Naive thymus-derived CD4-positive, alpha-beta T cell (primary cell): Measurements from ENCODE around the gene NEDD9. TPM values are rescaled to one million over a fixed set of nuclear protein-coding genes. Genes with fewer than 3 reads are reported as not detected.

Experiments
- ATAC-seq: fragments of 150-1000 bp; cut with Tn5 transposase; 2 replicates; pipeline ENCODE4 v1.10.0; 2021; ENCODE audit warnings: mild to moderate bottlenecking, moderate library complexity
- CTCF ChIA-PET: fragments of 350-600 bp; sonication (Branson Sonifier 250); formaldehyde crosslinking; loops from one replicate; lab custom pipeline; 2021; ENCODE audit warnings: antibody characterized with exemption; lab: Charles Lee
- POLR2A ChIA-PET: fragments of 350-600 bp; sonication (Branson Sonifier 250); formaldehyde crosslinking; loops from one replicate; lab custom pipeline; 2021; ENCODE audit warnings: antibody characterized with exemption, inconsistent platforms; lab: Charles Lee
- DNase-seq, 9 donors: peaks; one replicate each; pipeline versions ENCODE4 v3.0.0 to v3.0.0-alpha.2; 2020 to 2022; ENCODE audit warnings: mixed read lengths in 1 of 9
- H3K27ac ChIP-seq: one replicate; pipeline ENCODE4 v1.7.0; 2013; ENCODE audit warnings: mild to moderate bottlenecking, low read depth, low read length, moderate library complexity
- H3K27me3 ChIP-seq, 2 donors: one replicate each; pipeline ENCODE4 v1.7.0; 2013; ENCODE audit warnings: low read length in 2 of 2, mild to moderate bottlenecking in 2 of 2, moderate library complexity in 2 of 2; ENCODE audit not compliant: control insufficient read depth in 2 of 2, insufficient read depth in 2 of 2
- H3K36me3 ChIP-seq, 3 experiments: 1 replicate in 2 of 3; 2 replicates in 1 of 3; pipeline ENCODE4 v1.7.0; 2013; ENCODE audit warnings: low read length in 3 of 3, mild to moderate bottlenecking in 3 of 3, moderate library complexity in 1 of 3; ENCODE audit not compliant: insufficient read depth in 3 of 3, control insufficient read depth in 2 of 3
- H3K4me1 ChIP-seq, 2 donors: one replicate each; pipeline ENCODE4 v1.7.0; 2013; ENCODE audit warnings: low read length in 2 of 2, mild to moderate bottlenecking in 2 of 2, moderate library complexity in 1 of 2; ENCODE audit not compliant: control insufficient read depth in 2 of 2, insufficient read depth in 2 of 2
- H3K4me3 ChIP-seq: 2 replicates; pipeline ENCODE4 v1.7.0; 2013; ENCODE audit warnings: mild to moderate bottlenecking, low read length
- H3K9me3 ChIP-seq, 3 experiments: 1 replicate in 2 of 3; 2 replicates in 1 of 3; pipeline ENCODE4 v1.7.0; 2013; ENCODE audit warnings: low read length in 3 of 3; ENCODE audit not compliant: control insufficient read depth in 2 of 3
- H3K27ac Mint-ChIP-seq, 9 donors: one replicate each; pipeline ENCODE4 v1.8.0; 2020 to 2022; ENCODE audit warnings: mixed read lengths in 9 of 9, mild to moderate bottlenecking in 8 of 9, moderate library complexity in 5 of 9, inconsistent platforms in 2 of 9
- H3K27me3 Mint-ChIP-seq, 5 donors: one replicate each; pipeline ENCODE4 v1.8.0; 2021 to 2022; ENCODE audit warnings: mixed read lengths in 5 of 5, mild to moderate bottlenecking in 1 of 5
- H3K36me3 Mint-ChIP-seq, 5 donors: one replicate each; pipeline ENCODE4 v1.8.0; 2020 to 2022; ENCODE audit warnings: mixed read lengths in 5 of 5, mild to moderate bottlenecking in 3 of 5, inconsistent platforms in 1 of 5
- H3K4me1 Mint-ChIP-seq, 7 donors: one replicate each; pipeline ENCODE4 v1.8.0; 2020 to 2022; ENCODE audit warnings: mixed read lengths in 7 of 7, mild to moderate bottlenecking in 3 of 7, inconsistent platforms in 1 of 7
- H3K4me3 Mint-ChIP-seq, 10 donors: one replicate each; pipeline ENCODE4 v1.8.0; 2020 to 2022; ENCODE audit warnings: mild to moderate bottlenecking in 10 of 10, mixed read lengths in 10 of 10, moderate library complexity in 6 of 10, inconsistent platforms in 2 of 10
- H3K9me3 Mint-ChIP-seq, 11 donors: one replicate each; pipeline ENCODE4 v1.8.0; 2020 to 2022; ENCODE audit warnings: mixed read lengths in 11 of 11, mild to moderate bottlenecking in 4 of 11, inconsistent platforms in 1 of 11, moderate library complexity in 1 of 11
- intact Hi-C, 2 donors: fragments of 100-400 bp; cut with micrococcal nuclease; formaldehyde crosslinking; loops; one replicate each; pipeline ENCODE4 v1.15.1; 2023
- polyA plus RNA-seq, 2 donors: library from polyadenylated mRNA; unstranded; fragments of 300-500 nt; fragmentation: Illumina TruSeq; gene quantifications; one replicate each; pipeline ENCODE4 v1.2.3, GENCODE V29; 2021
- total RNA-seq, 6 experiments: library from RNA in 5 of 6; stranded (reverse) in 5 of 6; gene quantifications; 1 replicate in 5 of 6; 2 replicates in 1 of 6; pipeline ENCODE4 v1.2.3 and lab custom pipeline; 2021 to 2026

The NEDD9 gene
- total and polyA plus RNA-seq, 7 experiments from 2014 or later: 14.2 to 62.9 (median 35.4) TPM

DNA sequence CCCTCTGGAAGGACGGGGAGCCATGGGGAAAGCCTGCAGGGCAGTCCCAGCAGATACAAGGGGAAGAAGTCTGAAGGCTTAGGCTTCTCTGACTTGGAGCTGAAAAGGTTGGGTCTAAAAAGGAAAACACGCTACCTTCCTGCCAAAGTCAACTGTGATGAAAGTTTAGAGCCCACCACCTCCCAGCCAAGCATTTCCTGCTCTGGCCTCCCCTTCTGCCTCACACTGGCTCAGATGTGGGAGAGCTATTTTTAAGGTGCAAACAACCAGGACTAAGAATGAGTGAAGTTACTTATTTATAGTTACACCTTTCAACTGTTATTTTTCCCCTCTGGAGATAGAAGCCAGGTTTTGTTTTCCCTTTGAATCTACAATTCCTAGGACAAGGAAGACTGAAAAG is 21.2 kb downstream of the NEDD9 start:
- peaks cover 0 to 14% (median 0%) of the 10 kb centered on the region in 3 experiments for H3K36me3 ChIP-seq
- peaks cover 0 to 17% of the 10 kb centered on the region in 2 donors for H3K4me1 ChIP-seq
- ATAC-seq (no peak), DNase-seq (no peak)
- no peak overlapping the region for H3K4me3 ChIP-seq
- no peaks in the 10 kb centered on the region for H3K9me3 ChIP-seq
- Mint-ChIP-seq H3K4me3 (no peak overlapping the region), H3K4me1 (peaks cover 12 to 64% (median 29%) of the 10 kb centered on the region in 7 donors), H3K36me3 (peaks cover 17 to 69% (median 52%) of the 10 kb centered on the region in 5 donors), H3K27me3 (no peaks in the 10 kb centered on the region), H3K9me3 (no peaks in the 10 kb centered on the region), H3K27ac (peak overlapping the region in 5 of 9 donors; percentile 21 to 68 (median 30))
- H3K27ac ChIP-seq: no peak overlapping the region
- ChIA-PET POLR2A (no interaction called here), CTCF (no interaction called here)
- intact Hi-C loops: loop anchor here in 1 of 2 donors (2.0 kb wide), 1 partner anchor 22 kb away; the partner anchor contains the start of gene NEDD9
- no peaks in the 10 kb centered on the region for H3K27me3 ChIP-seq

DNA sequence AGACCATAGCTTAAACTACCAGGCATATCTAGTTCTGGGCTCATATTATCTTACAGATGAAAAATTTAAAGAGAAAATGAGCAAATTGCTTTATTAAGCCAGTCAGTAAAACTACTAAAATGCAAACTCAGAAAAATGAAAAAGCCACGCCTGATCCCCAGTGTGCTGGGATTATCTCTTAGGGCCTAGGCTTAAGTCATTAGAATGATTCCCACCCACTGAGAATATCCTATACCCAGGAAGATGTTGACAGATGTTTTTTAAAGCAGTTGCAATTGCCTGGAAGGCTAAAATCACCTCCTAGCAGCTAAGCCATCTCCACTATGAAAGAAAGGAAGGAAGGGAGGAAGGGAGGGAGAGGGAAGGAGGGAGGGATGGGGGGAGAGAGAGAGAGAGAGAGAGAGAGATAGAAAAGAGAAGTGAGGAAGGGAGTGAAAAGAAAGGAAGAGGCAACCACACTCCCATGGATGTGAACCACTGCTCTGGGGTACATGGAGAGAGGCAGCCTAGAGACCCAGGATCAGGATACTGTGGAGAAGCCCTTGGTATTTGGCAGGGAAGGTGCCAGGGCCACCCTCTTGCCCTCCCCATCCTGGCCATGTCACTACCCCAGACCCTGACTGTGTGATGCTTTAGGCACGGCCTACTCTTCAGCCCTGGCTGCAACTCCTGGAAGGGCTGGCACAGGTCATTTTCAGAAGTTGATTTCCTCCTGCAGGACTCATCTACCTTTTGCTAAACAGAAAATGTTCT is 21.9 kb downstream of the NEDD9 start:
- DNase-seq (no peak), ATAC-seq (no peak)
- H3K36me3 ChIP-seq: peaks cover 0 to 14% (median 0%) of the 10 kb centered on the region in 3 experiments
- ChIA-PET CTCF (no interaction called here), POLR2A (no interaction called here)
- no peaks in the 10 kb centered on the region for H3K27me3 ChIP-seq
- Mint-ChIP-seq H3K27me3 (no peaks in the 10 kb centered on the region), H3K4me1 (peaks cover 12 to 66% (median 29%) of the 10 kb centered on the region in 7 donors), H3K9me3 (no peaks in the 10 kb centered on the region), H3K36me3 (peaks cover 17 to 65% (median 52%) of the 10 kb centered on the region in 5 donors), H3K4me3 (no peak overlapping the region), H3K27ac (peak overlapping the region in 2 of 9 donors; percentile 32 to 84)
- H3K4me3 ChIP-seq: no peak overlapping the region
- H3K9me3 ChIP-seq: no peaks in the 10 kb centered on the region
- intact Hi-C loops: loop anchor here in 1 of 2 donors (2.0 kb wide), 1 partner anchor 22 kb away; the partner anchor contains the start of gene NEDD9
- no peak overlapping the region for H3K27ac ChIP-seq
- peaks cover 0 to 17% of the 10 kb centered on the region in 2 donors for H3K4me1 ChIP-seq

DNA sequence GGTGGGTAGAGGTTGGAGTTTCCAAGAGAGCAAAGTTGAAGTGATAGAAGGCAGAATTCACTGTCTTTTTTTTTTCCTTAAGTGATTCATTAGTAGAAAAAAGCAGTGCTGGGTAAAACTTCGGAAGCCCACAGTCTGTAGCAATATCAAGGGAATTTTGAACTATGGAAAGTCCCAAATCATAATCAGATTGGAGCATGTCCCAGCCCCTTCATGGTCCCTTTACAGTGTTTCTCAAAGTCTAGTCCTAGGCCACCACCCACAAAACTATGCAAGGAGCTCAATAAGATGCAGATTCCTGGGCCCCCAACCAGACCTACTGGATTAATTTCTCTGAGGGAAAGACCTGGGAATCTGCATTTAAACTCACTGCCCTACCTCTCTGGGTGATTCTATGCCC is 22.6 kb downstream of the NEDD9 start:
- CTCF ChIA-PET: no interaction called here
- peaks cover 11 to 64% (median 46%) of the 10 kb centered on the region in 5 donors for H3K36me3 Mint-ChIP-seq
- peaks cover 12 to 68% (median 29%) of the 10 kb centered on the region in 7 donors for H3K4me1 Mint-ChIP-seq

GRCh38 chr6:11209369-11209768 is 23.1 kb downstream of the NEDD9 start:
- peaks cover 0 to 17% of the 10 kb centered on the region in 2 donors for H3K4me1 ChIP-seq
- CTCF ChIA-PET: no interaction called here
- peaks cover 12 to 67% (median 29%) of the 10 kb centered on the region in 7 donors for H3K4me1 Mint-ChIP-seq
- DNase-seq (no peak), ATAC-seq (no peak)
- no peaks in the 10 kb centered on the region for H3K27me3 ChIP-seq
- peak overlapping the region in 2 of 9 donors; percentile 10 to 64 for H3K27ac Mint-ChIP-seq
- peaks cover 0 to 14% (median 0%) of the 10 kb centered on the region in 3 experiments for H3K36me3 ChIP-seq
- no peak overlapping the region for H3K4me3 ChIP-seq
- no peak overlapping the region for H3K4me3 Mint-ChIP-seq
- no peak overlapping the region for H3K27ac ChIP-seq
- H3K36me3 Mint-ChIP-seq: peaks cover 11 to 61% (median 40%) of the 10 kb centered on the region in 5 donors
- H3K27me3 Mint-ChIP-seq: no peaks in the 10 kb centered on the region
- no peaks in the 10 kb centered on the region for H3K9me3 Mint-ChIP-seq
- POLR2A ChIA-PET: no interaction called here
- no peaks in the 10 kb centered on the region for H3K9me3 ChIP-seq
- intact Hi-C loops: no loop called here

More for the DNA sequence above, 22.6 kb downstream of the NEDD9 start:
- H3K4me1 ChIP-seq: peaks cover 0 to 17% of the 10 kb centered on the region in 2 donors
- no peak overlapping the region for H3K27ac ChIP-seq
- Mint-ChIP-seq H3K27ac (peak overlapping the region in 1 of 9 donors; percentile 64), H3K9me3 (no peaks in the 10 kb centered on the region), H3K4me3 (no peak overlapping the region), H3K27me3 (no peaks in the 10 kb centered on the region)
- peaks cover 0 to 14% (median 0%) of the 10 kb centered on the region in 3 experiments for H3K36me3 ChIP-seq
- no peaks in the 10 kb centered on the region for H3K27me3 ChIP-seq
- POLR2A ChIA-PET: no interaction called here
- ATAC-seq (no peak), DNase-seq (no peak)
- H3K9me3 ChIP-seq: no peaks in the 10 kb centered on the region
- H3K4me3 ChIP-seq: no peak overlapping the region
- intact Hi-C loops: loop anchor here in 1 of 2 donors (2.0 kb wide), 1 partner anchor 23 kb away; the partner anchor contains the start of gene NEDD9

DNA sequence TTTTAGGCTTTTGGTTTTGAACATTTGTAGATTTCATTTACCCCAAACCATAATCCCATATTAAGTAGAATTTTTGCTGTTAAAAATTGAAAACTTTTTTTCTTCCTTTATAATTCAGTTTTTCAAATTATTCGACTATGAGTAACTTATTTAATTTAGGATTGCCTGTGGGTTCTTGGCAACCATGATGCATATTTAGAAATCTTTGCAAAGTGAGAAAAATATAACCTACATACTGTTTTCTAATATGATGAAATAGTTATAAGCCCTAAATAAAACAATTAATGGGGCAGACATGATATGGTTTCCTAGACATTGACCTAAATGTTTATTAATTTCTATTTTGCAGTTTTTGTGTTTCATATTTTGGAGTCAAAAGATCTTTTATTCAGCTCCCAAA is 23.6 kb downstream of the NEDD9 start:
- peaks cover 12 to 70% (median 34%) of the 10 kb centered on the region in 7 donors for H3K4me1 Mint-ChIP-seq

GRCh38 chr6:11208267-11208666 is 24.2 kb downstream of the NEDD9 start:
- no peaks in the 10 kb centered on the region for H3K9me3 ChIP-seq
- Mint-ChIP-seq H3K36me3 (peaks cover 6 to 64% (median 42%) of the 10 kb centered on the region in 5 donors), H3K27ac (peak overlapping the region in 3 of 9 donors; percentile 32 to 58 (median 45)), H3K4me3 (peak overlapping the region in 1 of 10 donors; percentile 24), H3K27me3 (no peaks in the 10 kb centered on the region), H3K9me3 (no peaks in the 10 kb centered on the region), H3K4me1 (peaks cover 17 to 72% (median 39%) of the 10 kb centered on the region in 7 donors)
- DNase-seq (no peak), ATAC-seq (no peak)
- H3K27ac ChIP-seq: no peak overlapping the region
- H3K27me3 ChIP-seq: no peaks in the 10 kb centered on the region
- peaks cover 0 to 8% (median 0%) of the 10 kb centered on the region in 3 experiments for H3K36me3 ChIP-seq
- CTCF ChIA-PET: interaction anchor here (0.7 kb wide), 1 partner anchor 63 kb away, joined by 3 read pairs; no protein-coding TSS in a partner anchor
- peaks cover 0 to 21% of the 10 kb centered on the region in 2 donors for H3K4me1 ChIP-seq
- intact Hi-C loops: loop anchor here in 1 of 2 donors (1.0 kb wide), 1 partner anchor 16 kb away; no protein-coding TSS in a partner anchor
- POLR2A ChIA-PET: no interaction called here
- no peak overlapping the region for H3K4me3 ChIP-seq

More for the DNA sequence above, 23.6 kb downstream of the NEDD9 start:
- H3K27me3 Mint-ChIP-seq: no peaks in the 10 kb centered on the region
- DNase-seq (no peak), ATAC-seq (no peak)
- Histone ChIP-seq H3K4me1 (peaks cover 0 to 17% of the 10 kb centered on the region in 2 donors), H3K36me3 (peaks cover 0 to 14% (median 0%) of the 10 kb centered on the region in 3 experiments), H3K9me3 (no peaks in the 10 kb centered on the region), H3K27me3 (no peaks in the 10 kb centered on the region), H3K4me3 (no peak overlapping the region), H3K27ac (no peak overlapping the region)
- ChIA-PET CTCF (no interaction called here), POLR2A (no interaction called here)
- H3K4me3 Mint-ChIP-seq: no peak overlapping the region
- H3K9me3 Mint-ChIP-seq: no peaks in the 10 kb centered on the region
- peaks cover 11 to 64% (median 42%) of the 10 kb centered on the region in 5 donors for H3K36me3 Mint-ChIP-seq
- H3K27ac Mint-ChIP-seq: no peak overlapping the region
- intact Hi-C loops: loop anchor here in 1 of 2 donors (1.0 kb wide), 1 partner anchor 15 kb away; no protein-coding TSS in a partner anchor
